Activated CD4-positive, CD25-positive, alpha-beta regulatory T cell treated with anti-CD3 and anti-CD28 coated beads, Interleukin-2, amount 50 U/mL, for 72 hours (primary cell): ENCODE data around the gene KRT5.

Source experiments
- DNase-seq: peaks from one replicate; pipeline ENCODE4 v3.0.0; 2021

Gene KRT5

GRCh38 chr12:52519826-52520662, at the start of gene KRT5:
Gene KRT5 (minus strand): TSS chr12:52520394. CDS start chr12:52520296, 98 bp downstream.
- no peak for DNase-seq

GRCh38 chr12:52568111-52568510, 47.9 kb upstream of the KRT5 start:
- no peak for DNase-seq

GRCh38 chr12:52566847-52567291, 46.7 kb upstream of the KRT5 start:
- DNase-seq, result no peak

- DNase-seq, result no peak
Observed at GRCh38 chr12:52564582-52564981, 44.4 kb upstream of the KRT5 start.

GRCh38 chr12:52561880-52562449, 41.8 kb upstream of the KRT5 start:
- DNase-seq, result no peak

GRCh38 chr12:52559979-52560378, 39.8 kb upstream of the KRT5 start:
- DNase-seq, result no peak

- no peak for DNase-seq
Observed at GRCh38 chr12:52558781-52559445, 38.7 kb upstream of the KRT5 start.

- DNase-seq, result no peak
Observed at GRCh38 chr12:52557476-52557875, 37.3 kb upstream of the KRT5 start.

- DNase-seq, result no peak
Observed at GRCh38 chr12:52555577-52555976, 35.4 kb upstream of the KRT5 start.

GRCh38 chr12:52552681-52553195, 32.5 kb upstream of the KRT5 start, which contains the start of gene KRT71:
Gene KRT71 (minus strand): TSS chr12:52553145. CDS start chr12:52553077, 68 bp downstream.
- no peak for DNase-seq

GRCh38 chr12:52552055-52552454, 31.9 kb upstream of the KRT5 start:
- DNase-seq, result no peak

GRCh38 chr12:52551216-52551865, 31.1 kb upstream of the KRT5 start:
- no peak for DNase-seq

GRCh38 chr12:52546126-52546525, 25.9 kb upstream of the KRT5 start:
- no peak for DNase-seq

GRCh38 chr12:52543985-52544883, 24.0 kb upstream of the KRT5 start:
- no peak for DNase-seq

- DNase-seq, result no peak
Observed at GRCh38 chr12:52542785-52543318, 22.7 kb upstream of the KRT5 start.

GRCh38 chr12:52542157-52542556, 22.0 kb upstream of the KRT5 start:
- DNase-seq, result no peak

- DNase-seq, result no peak
Observed at GRCh38 chr12:52541709-52542108, 21.5 kb upstream of the KRT5 start.

- DNase-seq, result no peak
Observed at GRCh38 chr12:52540531-52540930, 20.3 kb upstream of the KRT5 start.

- no peak for DNase-seq
Observed at GRCh38 chr12:52539821-52540173, 19.6 kb upstream of the KRT5 start.

- no peak for DNase-seq
Observed at GRCh38 chr12:52539083-52539820, 19.1 kb upstream of the KRT5 start.

GRCh38 chr12:52537101-52537500, 16.9 kb upstream of the KRT5 start:
- no peak for DNase-seq
